LNCaP clone FGC (cell line): ENCODE results near the gene YRDC.

Source experiments
- DNase-seq: peaks from one replicate; pipeline ENCODE4 v3.0.0-alpha.2; 2011; ENCODE audit warnings: low read depth
- H3K4me3 ChIP-seq: 2 replicates; pipeline ENCODE4 v1.5.1; 2011; ENCODE audit warnings: mild to moderate bottlenecking, low read depth, low read length, control low read depth
- TF ChIP-seq, protein P1 (sequence below): IDR thresholded peaks from 2 replicates; pipeline ENCODE4 v1.5.1; 2012; ENCODE audit warnings: mild to moderate bottlenecking; ENCODE audit not compliant: control insufficient read depth, insufficient read depth; ENCODE audit errors: extremely low read depth

The YRDC gene

GRCh38 chr1:37849480-37849879 is 41.5 kb upstream of the YRDC start:
- peak; percentile 84 for DNase-seq
- TF ChIP-seq, protein P1, sequence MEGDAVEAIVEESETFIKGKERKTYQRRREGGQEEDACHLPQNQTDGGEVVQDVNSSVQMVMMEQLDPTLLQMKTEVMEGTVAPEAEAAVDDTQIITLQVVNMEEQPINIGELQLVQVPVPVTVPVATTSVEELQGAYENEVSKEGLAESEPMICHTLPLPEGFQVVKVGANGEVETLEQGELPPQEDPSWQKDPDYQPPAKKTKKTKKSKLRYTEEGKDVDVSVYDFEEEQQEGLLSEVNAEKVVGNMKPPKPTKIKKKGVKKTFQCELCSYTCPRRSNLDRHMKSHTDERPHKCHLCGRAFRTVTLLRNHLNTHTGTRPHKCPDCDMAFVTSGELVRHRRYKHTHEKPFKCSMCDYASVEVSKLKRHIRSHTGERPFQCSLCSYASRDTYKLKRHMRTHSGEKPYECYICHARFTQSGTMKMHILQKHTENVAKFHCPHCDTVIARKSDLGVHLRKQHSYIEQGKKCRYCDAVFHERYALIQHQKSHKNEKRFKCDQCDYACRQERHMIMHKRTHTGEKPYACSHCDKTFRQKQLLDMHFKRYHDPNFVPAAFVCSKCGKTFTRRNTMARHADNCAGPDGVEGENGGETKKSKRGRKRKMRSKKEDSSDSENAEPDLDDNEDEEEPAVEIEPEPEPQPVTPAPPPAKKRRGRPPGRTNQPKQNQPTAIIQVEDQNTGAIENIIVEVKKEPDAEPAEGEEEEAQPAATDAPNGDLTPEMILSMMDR: no peak
- no peak overlapping the region for H3K4me3 ChIP-seq

GRCh38 chr1:37846647-37847339 is 38.8 kb upstream of the YRDC start:
- H3K4me3 ChIP-seq: no peak overlapping the region
- no peak for DNase-seq
- TF ChIP-seq, protein P1: no peak

DNA sequence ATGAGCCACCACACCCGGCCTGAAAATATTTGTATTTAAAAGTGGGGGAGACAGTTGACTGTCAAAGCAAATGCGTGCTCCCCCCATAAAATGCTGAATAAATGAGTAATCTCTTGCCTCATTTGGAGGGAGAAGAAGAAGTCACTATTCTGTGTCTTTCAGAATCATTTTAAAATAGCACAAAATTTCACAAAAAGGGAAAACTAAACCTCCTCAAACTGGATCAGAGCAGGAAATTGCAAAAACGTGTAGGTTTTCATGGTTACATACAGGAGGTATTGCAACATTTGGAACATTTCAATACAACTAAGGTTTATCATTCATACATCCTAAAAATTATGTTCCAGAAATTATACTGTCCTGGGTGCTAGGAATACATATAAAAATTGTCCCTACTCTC is 37.8 kb upstream of the YRDC start:
- DNase-seq: no peak
- TF ChIP-seq, protein P1: no peak
- H3K4me3 ChIP-seq: no peak overlapping the region

DNA sequence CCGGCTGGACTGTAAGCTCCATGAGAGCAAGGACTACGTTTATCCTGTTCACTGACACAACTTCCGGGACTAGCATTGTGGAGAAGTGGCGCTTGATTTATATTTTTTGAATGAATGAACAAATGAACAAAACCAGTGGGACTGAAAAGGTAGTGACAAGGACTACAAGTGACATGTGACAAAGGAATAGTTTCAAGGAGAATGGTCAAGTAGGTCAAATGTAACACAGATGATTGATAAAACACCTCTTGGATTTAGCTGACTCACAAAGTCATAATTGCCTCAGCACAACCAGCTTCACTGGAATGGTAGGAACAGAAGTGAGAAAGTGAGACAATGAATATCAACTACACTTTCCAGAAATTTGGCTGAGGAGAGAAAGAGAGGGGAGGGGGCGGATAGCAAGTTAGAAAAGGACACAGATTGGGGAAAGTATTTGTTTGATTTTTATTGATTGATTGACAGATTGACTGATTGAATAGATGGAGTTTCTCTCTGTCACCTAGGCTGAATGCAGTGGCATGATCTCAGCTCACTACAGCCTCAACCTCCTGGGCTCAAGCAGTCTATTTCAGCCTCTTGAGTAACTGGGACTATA is 37.1 kb upstream of the YRDC start:
- H3K4me3 ChIP-seq: no peak overlapping the region
- TF ChIP-seq, protein P1: no peak
- no peak for DNase-seq

- H3K4me3 ChIP-seq: no peak overlapping the region
- TF ChIP-seq, protein P1: no peak
- DNase-seq: no peak
Measured at GRCh38 chr1:37844536-37844935, 36.5 kb upstream of the YRDC start.

DNA sequence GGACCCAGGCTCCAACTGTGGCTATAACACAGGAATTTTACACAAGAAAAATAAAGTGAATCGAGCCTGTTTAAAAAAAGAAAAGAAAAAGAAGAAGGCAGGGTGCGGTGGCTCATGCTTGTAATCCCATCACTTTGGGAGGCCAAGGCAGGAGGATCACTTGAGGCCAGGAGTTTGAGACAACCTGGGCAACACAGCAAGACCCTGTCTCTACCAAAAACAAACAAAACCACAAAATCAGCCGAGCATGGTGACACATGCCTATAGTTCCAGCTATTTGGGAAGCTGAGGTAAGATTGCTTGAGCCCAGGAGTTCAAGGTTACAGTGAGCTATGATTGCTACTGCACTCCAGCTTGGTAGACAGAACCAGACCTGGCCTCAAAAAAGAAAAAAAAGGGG is 33.6 kb upstream of the YRDC start:
- no peak for DNase-seq
- TF ChIP-seq, protein P1: no peak
- H3K4me3 ChIP-seq: no peak overlapping the region

GRCh38 chr1:37840711-37841110 is 32.7 kb upstream of the YRDC start:
- no peak for DNase-seq
- H3K4me3 ChIP-seq: no peak overlapping the region
- TF ChIP-seq, protein P1: no peak
